ACHN (cell line): ENCODE data around the gene MATR3.
"Not testable (repeated sequence)": the region's sequence is repeated elsewhere in the genome, so short reads cannot be mapped to it uniquely, and the experiment has no call there.

ENCODE experiments used
- DNase-seq: peaks from one replicate; pipeline ENCODE4 v3.0.0-alpha.2; 2015
- in situ Hi-C: cut with HindIII; loops from 2 replicates; pipeline ENCODE4 v1.10.0; 2017; ENCODE audit warnings: low sequenced_read_pairs, low pct_ligation_motif_present, low pct_unique_long_range_greater_than_20kb

The MATR3 gene

GRCh38 chr5:139340051-139340450, 46.5 kb downstream of the MATR3 start:
- in situ Hi-C loops: no loop called here
- DNase-seq: no peak

- no peak for DNase-seq
- in situ Hi-C loops: no loop called here
These were observed 47.7 kb downstream of the MATR3 start for GRCh38 chr5:139341187-139341688.

- in situ Hi-C loops: no loop called here
- peak; percentile 95 for DNase-seq
These were observed 48.3 kb downstream of the MATR3 start, which contains the start of gene PAIP2 for GRCh38 chr5:139341689-139342422. PAIP2 (plus strand) TSS chr5:139341854; CDS start chr5:139363785, 21,931 bp downstream.

GRCh38 chr5:139342423-139342723, 48.8 kb downstream of the MATR3 start:
- no peak for DNase-seq
- in situ Hi-C loops: no loop called here

- in situ Hi-C loops: no loop called here
- DNase-seq: no peak
These were observed 49.9 kb downstream of the MATR3 start for GRCh38 chr5:139343476-139343875.

GRCh38 chr5:139344177-139344576, 50.6 kb downstream of the MATR3 start:
- in situ Hi-C loops: no loop called here
- DNase-seq: no peak

- in situ Hi-C loops, DNase-seq: not testable (repeated sequence)
These were observed 51.9 kb downstream of the MATR3 start for GRCh38 chr5:139345442-139345841.

GRCh38 chr5:139347863-139348262, 54.3 kb downstream of the MATR3 start:
- in situ Hi-C loops, DNase-seq: not testable (repeated sequence)

GRCh38 chr5:139354186-139354585, 60.6 kb downstream of the MATR3 start:
- no peak for DNase-seq
- in situ Hi-C loops: no loop called here

- in situ Hi-C loops, DNase-seq: not testable (repeated sequence)
These were observed 62.4 kb downstream of the MATR3 start for GRCh38 chr5:139355900-139356299.

- no peak for DNase-seq
- in situ Hi-C loops: no loop called here
These were observed 64.5 kb downstream of the MATR3 start for GRCh38 chr5:139358064-139358463.

- no peak for DNase-seq
- in situ Hi-C loops: no loop called here
These were observed 66.8 kb downstream of the MATR3 start for GRCh38 chr5:139360384-139360783.

- in situ Hi-C loops: no loop called here
- no peak for DNase-seq
These were observed 68.4 kb downstream of the MATR3 start for GRCh38 chr5:139361835-139362429.

GRCh38 chr5:139363937-139364336, 70.4 kb downstream of the MATR3 start:
- in situ Hi-C loops: no loop called here
- no peak for DNase-seq

GRCh38 chr5:139364466-139364865, 70.9 kb downstream of the MATR3 start:
- in situ Hi-C loops: no loop called here

GRCh38 chr5:139368613-139369012, 75.1 kb downstream of the MATR3 start:
- DNase-seq: peak; percentile 7
- in situ Hi-C loops: no loop called here

More at GRCh38 chr5:139364466-139364865, 70.9 kb downstream of the MATR3 start:
- no peak for DNase-seq

GRCh38 chr5:139369181-139369580, 75.6 kb downstream of the MATR3 start:
- no peak for DNase-seq
- in situ Hi-C loops: no loop called here

GRCh38 chr5:139371482-139372435, 78.2 kb downstream of the MATR3 start:
- in situ Hi-C loops: no loop called here
- no peak for DNase-seq

- in situ Hi-C loops: no loop called here
- no peak for DNase-seq
These were observed 81.4 kb downstream of the MATR3 start for GRCh38 chr5:139374909-139375308.
